GM12872 (cell line): ENCODE data around the gene CD151.
A peak's percentile ranks its signal among the peaks of the same experiment; 100 is the strongest.

Experiments
- TF ChIP-seq, protein P1 (sequence below): IDR thresholded peaks from 3 replicates; pipeline ENCODE4 v1.5.1; 2011; ENCODE audit warnings: low read depth, mild to moderate bottlenecking, low read length, moderate library complexity; ENCODE audit not compliant: insufficient read depth

The CD151 gene

DNA sequence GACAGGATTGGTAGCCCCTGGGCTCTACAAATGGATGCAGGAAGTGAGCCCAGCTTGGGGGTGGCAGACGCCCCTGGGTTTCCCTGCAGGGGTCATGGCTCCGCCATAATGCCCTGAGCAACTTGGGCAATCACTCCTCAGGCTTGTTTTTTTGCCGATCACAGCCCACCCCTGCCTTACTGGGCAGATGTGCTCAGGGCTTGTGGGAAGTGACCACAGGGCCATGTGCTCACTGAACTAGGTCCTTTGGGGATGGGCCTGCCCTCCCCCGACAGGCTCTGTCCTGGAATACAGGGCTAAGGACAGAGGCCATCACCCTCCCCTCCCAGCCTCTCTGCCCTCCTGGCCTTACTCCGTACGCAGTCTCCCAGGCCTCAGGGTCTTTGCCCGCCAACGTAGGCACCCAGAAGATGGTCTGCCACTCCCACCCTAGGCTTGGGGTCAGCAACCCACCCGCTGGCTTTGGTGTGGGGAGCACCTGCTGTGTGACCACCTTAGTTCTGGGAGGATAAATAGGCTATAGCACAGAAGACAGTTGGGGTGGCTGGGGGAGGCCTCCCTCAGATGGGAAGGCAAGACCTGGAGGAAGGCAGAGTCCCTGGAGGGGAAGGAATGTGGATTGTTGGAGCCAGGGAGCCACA, 19.2 kb upstream of the CD151 start:
- TF ChIP-seq, protein P1, sequence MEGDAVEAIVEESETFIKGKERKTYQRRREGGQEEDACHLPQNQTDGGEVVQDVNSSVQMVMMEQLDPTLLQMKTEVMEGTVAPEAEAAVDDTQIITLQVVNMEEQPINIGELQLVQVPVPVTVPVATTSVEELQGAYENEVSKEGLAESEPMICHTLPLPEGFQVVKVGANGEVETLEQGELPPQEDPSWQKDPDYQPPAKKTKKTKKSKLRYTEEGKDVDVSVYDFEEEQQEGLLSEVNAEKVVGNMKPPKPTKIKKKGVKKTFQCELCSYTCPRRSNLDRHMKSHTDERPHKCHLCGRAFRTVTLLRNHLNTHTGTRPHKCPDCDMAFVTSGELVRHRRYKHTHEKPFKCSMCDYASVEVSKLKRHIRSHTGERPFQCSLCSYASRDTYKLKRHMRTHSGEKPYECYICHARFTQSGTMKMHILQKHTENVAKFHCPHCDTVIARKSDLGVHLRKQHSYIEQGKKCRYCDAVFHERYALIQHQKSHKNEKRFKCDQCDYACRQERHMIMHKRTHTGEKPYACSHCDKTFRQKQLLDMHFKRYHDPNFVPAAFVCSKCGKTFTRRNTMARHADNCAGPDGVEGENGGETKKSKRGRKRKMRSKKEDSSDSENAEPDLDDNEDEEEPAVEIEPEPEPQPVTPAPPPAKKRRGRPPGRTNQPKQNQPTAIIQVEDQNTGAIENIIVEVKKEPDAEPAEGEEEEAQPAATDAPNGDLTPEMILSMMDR: no peak

DNA sequence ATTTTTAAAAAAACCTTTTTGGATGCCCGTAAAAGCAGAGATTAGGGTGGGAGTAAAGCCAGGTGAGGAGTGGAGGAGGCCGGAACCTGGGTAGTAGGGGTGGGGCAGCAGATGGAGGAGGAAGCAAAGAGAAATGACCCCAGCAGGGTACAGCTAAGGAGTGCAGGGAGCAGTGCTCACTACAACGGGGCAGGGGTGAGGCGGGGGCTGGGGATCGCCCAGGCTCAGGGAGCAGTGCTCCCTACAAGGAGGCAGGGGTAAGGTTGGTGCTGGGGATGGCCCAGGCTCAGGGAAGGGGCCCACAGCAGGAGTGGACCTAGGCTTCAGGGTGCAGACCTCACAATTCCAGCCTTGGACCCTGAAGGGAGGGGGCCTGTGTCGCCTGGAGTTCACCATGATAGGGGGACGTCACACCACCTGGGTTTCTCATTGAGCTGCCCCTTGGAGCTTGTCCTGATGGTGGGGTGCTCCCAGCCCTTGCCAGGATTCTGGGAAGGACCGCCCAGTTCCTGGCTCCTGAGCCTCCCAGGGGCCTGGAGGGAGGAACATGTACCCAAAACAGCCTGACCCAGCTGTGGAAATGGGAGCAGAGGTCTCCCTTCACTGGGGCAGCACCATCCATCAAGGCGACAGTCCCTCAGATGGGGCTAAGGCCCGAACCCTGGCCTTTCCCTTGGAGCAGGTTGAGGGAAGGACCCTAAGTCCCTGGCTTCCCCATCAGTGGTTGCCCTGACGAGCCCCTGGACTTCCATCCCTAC, 16.9 kb upstream of the CD151 start:
- TF ChIP-seq, protein P1: no peak

DNA sequence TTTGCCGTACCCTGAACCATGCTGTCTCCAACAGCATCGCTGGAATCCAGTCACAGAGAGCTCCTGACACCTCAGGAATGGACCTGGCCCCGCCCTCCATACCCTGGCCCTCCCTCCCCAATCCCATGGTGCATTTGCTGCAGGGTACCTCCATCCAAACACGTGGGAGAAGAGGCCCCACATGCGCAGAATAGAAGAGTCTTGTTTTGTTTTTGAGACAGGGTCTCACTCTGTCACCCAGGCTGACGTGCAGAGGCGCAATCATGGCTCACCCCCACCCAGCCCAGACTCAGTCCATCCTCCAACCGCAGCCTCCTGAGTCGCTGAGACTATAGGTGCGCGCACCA, 16.3 kb upstream of the CD151 start:
- TF ChIP-seq, protein P1: no peak

DNA sequence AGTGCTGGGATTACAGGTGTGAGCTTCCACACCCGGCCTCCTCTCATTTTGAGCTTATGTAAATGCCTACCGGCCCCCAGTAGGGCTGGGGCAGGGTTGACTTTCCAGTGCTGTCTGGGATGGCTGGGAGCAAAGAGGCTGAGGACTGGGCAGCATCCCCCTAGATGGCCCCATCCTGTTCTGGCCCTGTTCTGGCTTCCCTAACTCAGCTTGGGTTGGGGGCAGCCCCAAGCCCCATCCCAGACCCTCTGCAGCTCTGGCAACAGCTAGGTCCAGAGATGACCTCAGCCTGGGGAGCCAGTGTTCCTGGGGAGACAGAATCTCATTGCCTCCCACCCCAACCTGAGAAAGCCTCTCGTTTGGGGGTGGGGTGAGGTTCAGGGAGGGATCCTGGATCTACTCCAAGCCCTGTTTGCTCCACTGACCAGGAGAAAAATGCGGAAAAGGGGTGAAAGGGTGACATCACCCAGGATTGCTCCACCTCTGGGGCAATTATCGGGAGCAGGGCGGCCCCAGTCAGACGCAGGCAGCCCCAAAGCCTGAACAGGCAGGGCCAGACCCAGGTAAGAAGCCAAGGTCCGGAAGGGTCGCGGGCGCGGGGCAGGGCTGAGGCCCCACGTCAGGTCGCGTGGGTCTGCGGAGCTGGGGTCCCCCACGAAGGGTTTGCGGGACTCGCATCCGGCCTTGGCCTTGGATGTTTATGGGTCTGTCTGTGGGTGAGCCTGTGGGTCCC, 14.2 kb upstream of the CD151 start, which contains the start of gene PNPLA2:
PNPLA2 (plus strand) TSS at position 519 of the 733 bp plus-strand sequence. CDS start 805 bp downstream, outside the sequence.
- TF ChIP-seq, protein P1: no peak

DNA sequence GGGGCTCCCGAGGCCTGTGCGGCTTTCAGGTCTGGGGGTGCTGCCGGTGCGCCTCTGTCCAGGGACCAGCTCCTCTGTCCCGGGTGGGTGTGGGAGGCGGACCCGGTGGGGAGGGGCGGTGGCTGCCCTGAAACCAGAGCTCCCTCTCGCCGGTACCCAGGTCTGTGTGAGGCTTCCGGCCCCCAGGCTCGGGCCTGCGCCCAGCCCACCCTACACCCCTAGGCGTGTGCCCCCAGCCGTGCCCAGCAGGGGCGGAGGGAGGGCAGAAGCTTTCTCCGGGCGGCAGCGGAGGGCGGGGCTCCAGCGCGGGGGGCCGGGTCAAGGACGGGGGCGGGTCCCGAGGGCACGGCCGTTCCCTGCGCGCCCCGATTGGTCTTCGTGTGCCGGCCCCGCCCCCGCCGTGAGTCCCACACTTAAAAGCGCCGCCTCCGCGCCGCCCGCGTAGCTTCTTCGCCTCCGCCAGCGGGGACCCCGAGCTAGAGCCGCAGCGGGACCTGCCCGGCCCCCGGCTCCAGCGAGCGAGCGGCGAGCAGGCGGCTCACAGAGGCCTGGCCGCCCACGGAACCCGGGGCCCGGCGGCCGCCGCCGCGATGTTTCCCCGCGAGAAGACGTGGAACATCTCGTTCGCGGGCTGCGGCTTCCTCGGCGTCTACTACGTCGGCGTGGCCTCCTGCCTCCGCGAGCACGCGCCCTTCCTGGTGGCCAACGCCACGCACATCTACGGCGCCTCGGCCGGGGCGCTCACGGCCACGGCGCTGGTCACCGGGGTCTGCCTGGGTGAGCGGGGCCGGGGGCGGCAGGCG, 13.4 kb upstream of the CD151 start:
- TF ChIP-seq, protein P1: peak; percentile 26; the same call in 1 of the 3 replicates

DNA sequence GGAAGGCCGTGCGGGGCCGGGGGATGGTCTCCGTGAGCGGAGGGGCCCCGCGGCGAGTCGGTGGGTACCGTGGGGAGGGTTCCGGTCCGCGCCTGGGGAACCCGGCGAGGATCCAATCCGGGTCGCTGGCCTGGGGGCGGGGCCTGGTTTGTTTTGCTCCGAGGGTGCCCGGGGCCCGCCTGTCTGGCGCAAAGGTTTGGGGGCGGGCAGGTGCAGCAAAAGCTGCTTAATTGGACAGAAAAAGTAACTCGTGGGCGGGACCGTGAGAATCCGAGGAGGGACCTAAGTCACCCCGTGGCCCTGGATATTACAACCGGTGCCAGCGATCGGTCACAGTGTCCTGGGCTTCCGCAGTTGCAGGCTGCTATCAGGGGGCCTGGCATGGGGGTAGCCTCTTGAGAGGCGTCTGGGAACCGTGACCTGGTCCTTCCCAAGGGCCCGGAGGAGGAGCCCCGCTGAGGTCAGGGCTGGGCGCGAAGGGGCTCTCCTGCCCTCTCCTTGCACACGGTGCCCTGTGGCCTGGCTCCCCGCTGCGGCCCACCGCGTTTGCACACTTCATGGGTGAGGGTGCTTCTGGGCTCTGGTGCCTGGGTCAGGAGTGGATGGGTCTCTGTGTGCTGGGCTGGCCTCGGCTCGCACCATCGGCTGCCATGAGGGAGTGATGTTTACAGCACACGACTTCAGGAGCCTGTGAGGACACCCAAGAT, 12.7 kb upstream of the CD151 start:
- TF ChIP-seq, protein P1: no peak
